ENCODE results near the gene GYS1.
A peak's percentile ranks its signal among the peaks of the same experiment; 100 is the strongest.
"Not testable (repeated sequence)": the region's sequence is repeated elsewhere in the genome, so short reads cannot be mapped to it uniquely, and the experiment has no call there.

GYS1 gene

DNA sequence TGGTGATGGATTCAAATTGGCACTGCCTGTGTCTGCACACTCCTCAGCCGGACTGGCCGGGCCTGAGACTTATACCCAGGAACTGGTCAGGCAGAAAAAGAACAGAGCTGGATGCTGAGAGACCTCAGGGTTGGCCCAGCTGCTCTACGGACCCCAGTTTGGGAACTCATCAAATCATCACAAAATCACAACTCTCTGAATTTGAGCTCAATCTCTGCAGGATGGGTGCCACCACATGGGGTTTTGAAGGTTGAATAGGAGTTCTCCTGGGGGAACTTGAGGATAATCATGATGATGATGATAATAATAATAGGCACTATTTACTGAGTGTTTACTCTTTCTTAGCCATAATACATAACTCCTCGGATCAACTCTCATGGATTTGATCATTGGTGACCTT lies 49.6 kb upstream of the GYS1 start:
- CTCF ChIA-PET; H3K27ac ChIP-seq (ENCODE audit: extremely low read depth, low read depth, low read length); H3K4me1 ChIP-seq (ENCODE audit: control insufficient read depth, insufficient read depth, low read length); H3K36me3 ChIP-seq (ENCODE audit: control insufficient read depth in 2 of 2, insufficient read depth in 1 of 2, low read length in 2 of 2); POLR2A ChIA-PET; H3K4me3 ChIP-seq (ENCODE audit: low read depth, low read length); H3K9me3 ChIP-seq (ENCODE audit: control insufficient read depth, insufficient read depth, low read depth, low read length): not testable (repeated sequence)
- TF ChIP-seq ZFP3 (tag by site-specific recombination; IDR thresholded peaks at IDR 0.05; ENCODE audit: low read depth), result peak; percentile 54; the same call in 1 of the 2 replicates

DNA sequence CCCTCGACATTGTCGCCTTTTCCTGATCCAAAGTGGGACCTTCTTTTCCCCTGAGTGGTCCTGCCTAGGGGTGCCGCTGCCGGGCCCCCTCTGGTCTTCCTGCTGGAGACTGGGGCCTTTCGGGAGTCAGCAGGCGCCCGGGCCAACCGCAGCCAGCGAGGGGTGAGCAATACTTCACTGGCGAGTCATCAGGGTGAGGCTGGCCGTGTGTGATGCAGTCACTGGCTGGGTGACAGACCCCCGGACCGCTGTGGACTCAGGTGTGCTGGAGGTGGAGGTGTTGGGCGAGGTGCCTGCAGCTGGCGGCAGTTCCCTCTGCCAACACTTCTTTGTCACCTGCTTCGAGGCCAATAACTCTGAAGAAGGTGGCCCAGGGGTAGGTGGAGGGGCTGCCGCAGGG lies 49.1 kb upstream of the GYS1 start:
- H3K27ac ChIP-seq (ENCODE audit: extremely low read depth, low read depth, low read length), result no peak overlapping the region
- ChIA-PET POLR2A (no interaction called here), CTCF (interaction anchor here (0.6 to 1.0 kb wide), 2 partner anchors 42 to 156 kb away, joined by 5 read pairs; no protein-coding TSS in a partner anchor)
- H3K4me1 ChIP-seq (ENCODE audit: control insufficient read depth, insufficient read depth, low read length), result no peaks in the 10 kb centered on the region
- TF ChIP-seq GLIS1 (tag by site-specific recombination; IDR thresholded peaks at IDR 0.05), result peak; percentile 52
- TF ChIP-seq ZIC2 (tag by site-specific recombination; IDR thresholded peaks at IDR 0.05), result 0 out of 2 replicates have a peak, but pooled peaks have one; percentile 19
- no peak for TF ChIP-seq ZNF433 (tag by site-specific recombination; IDR thresholded peaks at IDR 0.05; ENCODE audit: low read depth)
- no peaks in the 10 kb centered on the region for H3K9me3 ChIP-seq (ENCODE audit: control insufficient read depth, insufficient read depth, low read depth, low read length)
- no peak overlapping the region for H3K4me3 ChIP-seq (ENCODE audit: low read depth, low read length)
- no peaks in the 10 kb centered on the region for H3K36me3 ChIP-seq (ENCODE audit: control insufficient read depth in 2 of 2, insufficient read depth in 1 of 2, low read length in 2 of 2)

DNA sequence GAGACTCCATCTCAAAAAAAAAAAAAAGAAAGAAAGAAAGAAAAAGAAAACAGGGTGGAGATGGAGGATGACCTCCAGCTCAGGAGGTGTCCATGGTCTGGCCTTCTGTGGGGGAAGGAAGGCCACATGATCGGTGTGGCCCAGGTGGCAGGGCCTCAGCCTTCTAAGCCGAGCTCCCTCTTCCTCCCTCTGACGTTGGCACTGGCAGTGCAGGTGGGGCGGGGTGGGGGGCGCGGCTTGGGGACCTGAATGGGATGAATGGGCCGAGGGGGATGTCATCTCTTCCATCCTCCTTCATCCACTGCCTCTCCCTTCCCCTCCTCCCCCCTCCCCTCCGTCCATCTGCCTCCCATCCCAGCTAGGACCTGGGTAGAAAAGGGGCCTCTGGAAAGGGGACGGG lies 46.6 kb upstream of the GYS1 start:
- not testable (repeated sequence) for H3K27ac ChIP-seq (ENCODE audit: extremely low read depth, low read depth, low read length); H3K4me3 ChIP-seq (ENCODE audit: low read depth, low read length); H3K36me3 ChIP-seq (ENCODE audit: control insufficient read depth in 2 of 2, insufficient read depth in 1 of 2, low read length in 2 of 2); H3K9me3 ChIP-seq (ENCODE audit: control insufficient read depth, insufficient read depth, low read depth, low read length); H3K4me1 ChIP-seq (ENCODE audit: control insufficient read depth, insufficient read depth, low read length)
- ChIA-PET CTCF (interaction anchor here (0.7 to 0.9 kb wide), 2 partner anchors 40 to 46 kb away, joined by 3 to 6 read pairs; partner anchors contain the start of genes GYS1 and RUVBL2), POLR2A (interaction anchor here (0.6 kb wide), 1 partner anchor 421 kb away, joined by 3 read pairs; the partner anchor contains the start of gene RPL18)

DNA sequence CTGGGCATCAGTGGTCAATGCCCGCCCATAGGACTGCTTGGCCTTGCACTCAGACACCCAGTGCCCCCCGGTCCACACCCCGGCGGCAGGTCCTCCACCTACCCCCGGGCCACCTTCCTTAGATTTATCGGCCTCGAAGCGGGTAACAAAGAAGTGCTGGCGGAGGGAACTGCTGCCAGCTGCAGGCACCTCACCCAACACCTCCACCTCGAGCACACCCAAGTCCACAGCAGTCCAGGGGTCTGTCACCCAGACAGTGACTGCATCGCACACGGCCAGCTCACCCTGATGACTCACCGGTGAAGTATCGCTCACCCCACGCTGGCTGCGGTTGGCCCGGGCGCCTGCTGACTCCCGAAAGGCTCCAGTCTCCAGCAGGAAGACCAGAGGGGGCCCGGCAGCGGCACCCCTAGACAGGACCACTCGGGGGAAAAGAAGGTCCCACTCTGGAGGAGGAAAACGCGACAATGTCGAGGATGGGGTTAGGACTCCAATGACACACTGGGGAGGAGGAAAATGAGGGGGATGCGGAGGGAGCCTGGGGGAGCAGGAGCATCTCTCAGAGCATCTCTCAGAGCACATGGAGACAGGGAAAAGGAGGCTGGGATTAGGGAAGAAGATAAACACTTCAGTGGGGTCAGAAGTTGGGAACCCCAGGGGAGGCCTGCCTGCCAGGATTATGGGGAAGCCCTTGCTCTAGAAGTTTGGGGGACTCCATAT lies 45.6 kb upstream of the GYS1 start:
- POLR2A ChIA-PET; H3K4me3 ChIP-seq (ENCODE audit: low read depth, low read length); H3K4me1 ChIP-seq (ENCODE audit: control insufficient read depth, insufficient read depth, low read length); H3K9me3 ChIP-seq (ENCODE audit: control insufficient read depth, insufficient read depth, low read depth, low read length); H3K27ac ChIP-seq (ENCODE audit: extremely low read depth, low read depth, low read length); H3K36me3 ChIP-seq (ENCODE audit: control insufficient read depth in 2 of 2, insufficient read depth in 1 of 2, low read length in 2 of 2): not testable (repeated sequence)
- CTCF ChIA-PET, result interaction anchor here (1.0 to 1.2 kb wide), 2 partner anchors 17 to 39 kb away, joined by 3 read pairs; no protein-coding TSS in a partner anchor
- TF ChIP-seq GLIS1 (tag by site-specific recombination; IDR thresholded peaks at IDR 0.05), result peak; percentile 74
- TF ChIP-seq, protein P1, sequence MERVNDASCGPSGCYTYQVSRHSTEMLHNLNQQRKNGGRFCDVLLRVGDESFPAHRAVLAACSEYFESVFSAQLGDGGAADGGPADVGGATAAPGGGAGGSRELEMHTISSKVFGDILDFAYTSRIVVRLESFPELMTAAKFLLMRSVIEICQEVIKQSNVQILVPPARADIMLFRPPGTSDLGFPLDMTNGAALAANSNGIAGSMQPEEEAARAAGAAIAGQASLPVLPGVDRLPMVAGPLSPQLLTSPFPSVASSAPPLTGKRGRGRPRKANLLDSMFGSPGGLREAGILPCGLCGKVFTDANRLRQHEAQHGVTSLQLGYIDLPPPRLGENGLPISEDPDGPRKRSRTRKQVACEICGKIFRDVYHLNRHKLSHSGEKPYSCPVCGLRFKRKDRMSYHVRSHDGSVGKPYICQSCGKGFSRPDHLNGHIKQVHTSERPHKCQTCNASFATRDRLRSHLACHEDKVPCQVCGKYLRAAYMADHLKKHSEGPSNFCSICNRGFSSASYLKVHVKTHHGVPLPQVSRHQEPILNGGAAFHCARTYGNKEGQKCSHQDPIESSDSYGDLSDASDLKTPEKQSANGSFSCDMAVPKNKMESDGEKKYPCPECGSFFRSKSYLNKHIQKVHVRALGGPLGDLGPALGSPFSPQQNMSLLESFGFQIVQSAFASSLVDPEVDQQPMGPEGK (tag by site-specific recombination; IDR thresholded peaks at IDR 0.05), result 0 out of 2 replicates have a peak, but pooled peaks have one; percentile 17

DNA sequence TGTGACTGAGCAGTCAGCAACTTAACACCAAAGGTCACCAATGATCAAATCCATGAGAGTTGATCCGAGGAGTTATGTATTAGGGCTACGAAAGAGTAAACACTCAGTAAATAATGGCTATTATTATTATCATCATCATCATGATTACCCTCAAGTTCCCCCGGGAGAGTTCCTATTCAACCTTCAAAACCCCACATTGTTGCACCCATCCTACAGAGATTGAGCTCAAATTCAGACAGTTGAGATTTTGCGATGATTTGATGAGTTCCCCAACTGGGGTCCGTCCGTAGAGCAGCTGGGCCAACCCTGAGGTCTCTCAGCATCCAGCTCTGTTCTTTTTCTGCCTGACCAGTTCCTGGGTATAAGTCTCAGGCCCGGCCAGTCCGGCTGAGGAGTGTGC lies 45.0 kb upstream of the GYS1 start:
- CTCF ChIA-PET, result interaction anchor here (0.7 to 1.2 kb wide), 3 partner anchors 17 to 38 kb away, joined by 3 read pairs; no protein-coding TSS in a partner anchor
- H3K27ac ChIP-seq (ENCODE audit: extremely low read depth, low read depth, low read length); H3K9me3 ChIP-seq (ENCODE audit: control insufficient read depth, insufficient read depth, low read depth, low read length): not testable (repeated sequence)

DNA sequence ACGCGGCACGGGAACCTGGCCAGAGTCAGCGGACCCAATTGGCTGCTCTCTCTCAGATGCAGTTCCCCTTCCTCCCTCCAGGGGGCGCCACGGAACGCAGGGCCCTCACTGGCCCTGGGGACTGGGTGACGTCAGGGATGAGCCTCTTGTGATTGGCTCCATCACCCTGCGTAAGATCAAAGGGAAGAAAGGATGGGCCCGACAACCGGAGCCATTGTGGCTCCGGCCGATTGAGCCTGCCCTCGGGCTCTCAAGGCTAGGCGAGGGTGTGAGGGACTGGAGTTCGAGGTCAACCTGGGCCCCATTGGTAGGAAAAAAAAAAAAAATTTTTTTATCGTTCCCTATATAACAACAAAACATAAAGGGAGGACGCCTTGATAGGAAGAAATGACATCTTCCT lies 43.7 kb upstream of the GYS1 start, which contains the start of gene CGB1:
Gene CGB1, minus strand, starts transcription at position 81 of the 400 bp plus-strand sequence. CDS start 184 bp downstream, outside the sequence.
- CTCF ChIA-PET; POLR2A ChIA-PET; H3K4me1 ChIP-seq (ENCODE audit: control insufficient read depth, insufficient read depth, low read length); H3K27ac ChIP-seq (ENCODE audit: extremely low read depth, low read depth, low read length); H3K9me3 ChIP-seq (ENCODE audit: control insufficient read depth, insufficient read depth, low read depth, low read length); H3K4me3 ChIP-seq (ENCODE audit: low read depth, low read length); H3K36me3 ChIP-seq (ENCODE audit: control insufficient read depth in 2 of 2, insufficient read depth in 1 of 2, low read length in 2 of 2): not testable (repeated sequence)
- TF ChIP-seq, protein P2, sequence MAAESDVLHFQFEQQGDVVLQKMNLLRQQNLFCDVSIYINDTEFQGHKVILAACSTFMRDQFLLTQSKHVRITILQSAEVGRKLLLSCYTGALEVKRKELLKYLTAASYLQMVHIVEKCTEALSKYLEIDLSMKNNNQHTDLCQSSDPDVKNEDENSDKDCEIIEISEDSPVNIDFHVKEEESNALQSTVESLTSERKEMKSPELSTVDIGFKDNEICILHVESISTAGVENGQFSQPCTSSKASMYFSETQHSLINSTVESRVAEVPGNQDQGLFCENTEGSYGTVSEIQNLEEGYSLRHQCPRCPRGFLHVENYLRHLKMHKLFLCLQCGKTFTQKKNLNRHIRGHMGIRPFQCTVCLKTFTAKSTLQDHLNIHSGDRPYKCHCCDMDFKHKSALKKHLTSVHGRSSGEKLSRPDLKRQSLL (tag by site-specific recombination; IDR thresholded peaks at IDR 0.05), result peak; percentile 73; the same call in 1 of the 2 replicates

More for the DNA sequence above, 45.0 kb upstream of the GYS1 start:
- TF ChIP-seq ZFP3 (tag by site-specific recombination; IDR thresholded peaks at IDR 0.05; ENCODE audit: low read depth), result peak; percentile 82
- H3K4me1 ChIP-seq (ENCODE audit: control insufficient read depth, insufficient read depth, low read length); H3K4me3 ChIP-seq (ENCODE audit: low read depth, low read length); POLR2A ChIA-PET; H3K36me3 ChIP-seq (ENCODE audit: control insufficient read depth in 2 of 2, insufficient read depth in 1 of 2, low read length in 2 of 2): not testable (repeated sequence)

Measured in HEK293 (cell line).